ENCODE measurements around the gene CFAP65. TPM values are rescaled to one million over a fixed set of nuclear protein-coding genes. Genes with fewer than 3 reads are reported as not detected.

The CFAP65 gene
- total and polyA plus RNA-seq, 2 of the 13 experiments (the other 11 are each of a cell fraction or from before 2014, with no cell fraction given), result 0.05 TPM; not detected in 1

DNA sequence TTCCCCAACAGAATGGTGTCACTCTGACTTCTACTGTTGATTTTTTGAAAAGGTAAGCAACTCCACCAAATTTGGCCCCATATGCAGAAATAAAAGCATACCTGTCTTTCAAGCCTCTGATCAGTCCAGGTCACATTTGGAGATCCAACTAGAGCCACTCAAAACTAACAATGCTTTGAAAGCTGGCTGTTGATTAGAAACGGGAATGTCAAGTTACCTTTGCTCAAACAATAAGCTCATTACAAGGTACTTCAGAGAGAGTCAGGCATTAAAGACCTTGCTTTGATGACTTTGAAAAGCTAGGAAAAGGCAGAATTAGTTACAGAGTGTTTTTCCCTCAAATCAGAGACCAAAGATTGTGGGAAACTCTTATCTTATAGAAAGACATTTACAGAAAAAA is 24.2 kb upstream of the CFAP65 start:
- Histone ChIP-seq H3K4me1 (ENCODE audit: insufficient read depth, low read length) (peaks cover 19% of the 10 kb centered on the region), H2AFZ (ENCODE audit: low read length) (no peak overlapping the region), H3K9ac (ENCODE audit: insufficient read depth, low read depth, low read length) (no peak overlapping the region), H3K27ac (ENCODE audit: extremely low read length, insufficient read depth, low read length) (no peak overlapping the region), H3K4me3 (replicated peaks in 1 of 3; ENCODE audit: insufficient read depth in 1 of 3, low read depth in 2 of 3, low read length in 3 of 3) (no peak overlapping the region), H4K20me1 (ENCODE audit: insufficient read depth, low read length) (no peaks in the 10 kb centered on the region; the same call in 1 of the 2 replicates), H3K9me3 (ENCODE audit: low read length) (no peaks in the 10 kb centered on the region), H3K27me3 (ENCODE audit: control insufficient read depth in 1 of 2, insufficient read depth in 2 of 2, low read length in 2 of 2) (peaks cover 4 to 54% of the 10 kb centered on the region in 2 experiments; a peak in 4 of 5 replicates), H3K79me2 (ENCODE audit: insufficient read depth, low read length) (no peaks in the 10 kb centered on the region), H3K36me3 (replicated peaks in 1 of 2; ENCODE audit: control insufficient read depth in 1 of 2, insufficient read depth in 2 of 2, low read length in 2 of 2) (no peaks in the 10 kb centered on the region), H3K4me2 (ENCODE audit: low read depth, low read length) (no peak overlapping the region)
- FAIRE-seq, result no peak
- ChIA-PET POLR2A (no interaction called here), CTCF (ENCODE audit: low intra/inter-chr PET ratio, low total read pairs) (no interaction called here)
- in situ Hi-C loops (cut with HindIII; ENCODE audit: extremely low pct_ligation_motif_present, low pct_unique_long_range_greater_than_20kb) (no loop called here), intact Hi-C loops (cut with micrococcal nuclease; ENCODE audit: unreplicated experiment) (no loop called here)
- 8% methylated on average over 1 of the region's 1 CpG for WGBS (ENCODE audit: low lambda C conversion rate)
- no peak for DNase-seq (ENCODE audit: low spot score)
- no TSS peak for BruUV-seq (replicated peaks)
- TF ChIP-seq SSRP1 (CRISPR knock-in tag; IDR thresholded peaks at IDR 0.05) (no peak), ZNF10 (CRISPR knock-in tag; IDR thresholded peaks at IDR 0.05; ENCODE audit: borderline replicate concordance, low read depth) (no peak)
- no peak for ATAC-seq

DNA sequence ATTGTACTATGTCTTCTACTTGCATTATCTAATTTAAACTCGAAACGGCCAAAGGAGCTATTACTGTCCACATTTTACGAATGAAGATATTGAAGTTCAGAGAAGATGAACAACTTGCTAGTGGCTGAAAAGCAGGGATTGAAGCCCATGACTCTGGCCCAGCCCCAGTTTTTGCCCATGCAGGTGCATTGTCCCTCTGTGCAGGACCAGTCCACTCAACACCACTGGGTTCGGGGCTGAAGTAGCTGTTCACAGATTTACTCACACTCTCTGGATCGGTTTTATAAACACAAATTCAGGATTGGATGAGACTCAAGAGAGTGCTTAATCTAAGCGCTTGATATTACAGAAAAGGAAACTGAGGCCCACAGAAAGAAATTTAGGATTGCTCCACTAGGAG is 20.8 kb upstream of the CFAP65 start:
- BruUV-seq (replicated peaks), result no TSS peak
- 84% methylated on average over 6 of the region's 6 CpGs for whole genome bisulfite sequencing (ENCODE audit: low lambda C conversion rate)
- no peak for TF ChIP-seq ZNF883 (CRISPR knock-in tag; IDR thresholded peaks at IDR 0.05; ENCODE audit: not compliant biosample characterization)
- TF ChIP-seq ZBTB40 (IDR thresholded peaks at IDR 0.05), result no peak
- TF ChIP-seq ZBTB40 (CRISPR knock-in tag; IDR thresholded peaks at IDR 0.05), result no peak
- TF ChIP-seq RXRA (CRISPR knock-in tag; IDR thresholded peaks at IDR 0.05), result no peak
- no peak for TF ChIP-seq BCL6 (CRISPR knock-in tag; IDR thresholded peaks at IDR 0.05)
- no peak for TF ChIP-seq EP300 (IDR thresholded peaks at IDR 0.05; ENCODE audit: low read depth in 2 of 2, low read length in 2 of 2)
- no peak for TF ChIP-seq EP300 (CRISPR knock-in tag; IDR thresholded peaks at IDR 0.05; ENCODE audit: borderline replicate concordance)
- no peak for TF ChIP-seq TAF1 (CRISPR knock-in tag; IDR thresholded peaks at IDR 0.05)
- no peak for TF ChIP-seq ZNF766 (CRISPR knock-in tag; IDR thresholded peaks at IDR 0.05; ENCODE audit: borderline replicate concordance)

More for the DNA sequence above, 20.8 kb upstream of the CFAP65 start:
- CTCF ChIA-PET (ENCODE audit: low intra/inter-chr PET ratio, low total read pairs), result interaction anchor here (2.3 kb wide), 1 partner anchor 12 kb away, joined by 6 read pairs; no protein-coding TSS in a partner anchor
- H3K36me3 ChIP-seq (replicated peaks in 1 of 2; ENCODE audit: control insufficient read depth in 1 of 2, insufficient read depth in 2 of 2, low read length in 2 of 2), result no peaks in the 10 kb centered on the region
- H4K20me1 ChIP-seq (ENCODE audit: insufficient read depth, low read length), result peaks cover 10% of the 10 kb centered on the region; the same call in 1 of the 2 replicates
- no peak for ATAC-seq
- H3K4me3 ChIP-seq (replicated peaks in 1 of 3; ENCODE audit: insufficient read depth in 1 of 3, low read depth in 2 of 3, low read length in 3 of 3), result no peak overlapping the region
- no peak for DNase-seq (ENCODE audit: low spot score)
- H3K4me1 ChIP-seq (ENCODE audit: insufficient read depth, low read length), result peaks cover 29% of the 10 kb centered on the region
- POLR2A ChIA-PET, result interaction anchor here (4.5 kb wide), 1 partner anchor 9 kb away, joined by 38 read pairs; no protein-coding TSS in a partner anchor
- no peak overlapping the region for H3K4me2 ChIP-seq (ENCODE audit: low read depth, low read length)
- no peak overlapping the region for H3K9ac ChIP-seq (ENCODE audit: insufficient read depth, low read depth, low read length)
- H2AFZ ChIP-seq (ENCODE audit: low read length), result no peak overlapping the region
- no peak overlapping the region for H3K27ac ChIP-seq (ENCODE audit: extremely low read length, insufficient read depth, low read length)
- intact Hi-C loops (cut with micrococcal nuclease; ENCODE audit: unreplicated experiment), result no loop called here
- no peaks in the 10 kb centered on the region for H3K9me3 ChIP-seq (ENCODE audit: low read length)
- H3K27me3 ChIP-seq (ENCODE audit: control insufficient read depth in 1 of 2, insufficient read depth in 2 of 2, low read length in 2 of 2), result peaks cover 14 to 73% of the 10 kb centered on the region in 2 experiments; a peak in 4 of 5 replicates
- no peak for FAIRE-seq
- in situ Hi-C loops (cut with HindIII; ENCODE audit: extremely low pct_ligation_motif_present, low pct_unique_long_range_greater_than_20kb), result no loop called here
- H3K79me2 ChIP-seq (ENCODE audit: insufficient read depth, low read length), result no peaks in the 10 kb centered on the region

Data from HepG2 (cell line).